Measurements from ENCODE around the gene LEFTY2.
"Not testable (repeated sequence)": the region's sequence is repeated elsewhere in the genome, so short reads cannot be mapped to it uniquely, and the experiment has no call there.

Gene LEFTY2

DNA sequence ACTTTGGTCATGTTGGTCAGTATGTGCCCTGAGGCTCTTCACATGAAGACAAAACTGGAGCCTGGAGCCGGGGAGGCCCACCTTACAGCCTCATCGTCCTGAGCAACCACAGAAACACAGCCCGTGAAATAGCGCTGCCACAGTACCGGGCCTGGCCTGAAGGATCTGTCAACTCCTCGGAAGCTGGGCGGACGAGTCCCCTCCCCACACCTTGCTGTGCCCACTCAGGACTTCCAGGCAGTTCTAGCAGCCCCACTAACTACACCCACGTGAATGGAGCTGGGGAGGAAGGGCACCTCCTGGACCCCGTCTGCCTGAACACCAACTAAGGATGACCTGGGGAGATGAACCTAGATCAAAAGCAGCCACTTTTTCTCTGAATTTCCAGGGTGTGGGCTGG lies 33.4 kb upstream of the LEFTY2 start:
- Histone ChIP-seq H4K20me1 (ENCODE audit: insufficient read depth, low read length) (no peaks in the 10 kb centered on the region), H3K79me2 (ENCODE audit: insufficient read depth, low read length) (no peaks in the 10 kb centered on the region), H3K4me1 (ENCODE audit: insufficient read depth, low read length, severe bottlenecking) (peaks cover 23% of the 10 kb centered on the region), H3F3A (ENCODE audit: insufficient read depth, low read length) (no peaks in the 10 kb centered on the region), H3K9me3 (ENCODE audit: low read length) (no peaks in the 10 kb centered on the region), H2AFZ (ENCODE audit: low read length) (no peak overlapping the region), H3K27ac (ENCODE audit: low read depth, low read length, poor library complexity, severe bottlenecking) (no peak overlapping the region), H3K9me2 (ENCODE audit: low read depth, low read length) (no peaks in the 10 kb centered on the region), H3K4me2 (ENCODE audit: low read length) (no peak overlapping the region), H3K27me3 (ENCODE audit: insufficient read depth, low read length) (no peaks in the 10 kb centered on the region), H3K36me3 (ENCODE audit: insufficient read depth, low read length) (peaks cover 13% of the 10 kb centered on the region), H3K9ac (ENCODE audit: low read length) (no peak overlapping the region), H3K4me3 (ENCODE audit: low read depth, low read length, poor library complexity, severe bottlenecking) (no peak overlapping the region)
- TF ChIP-seq EZH2 (IDR thresholded peaks at IDR 0.05; ENCODE audit: borderline replicate concordance, low read length) = no peak
- TF ChIP-seq, protein P1, sequence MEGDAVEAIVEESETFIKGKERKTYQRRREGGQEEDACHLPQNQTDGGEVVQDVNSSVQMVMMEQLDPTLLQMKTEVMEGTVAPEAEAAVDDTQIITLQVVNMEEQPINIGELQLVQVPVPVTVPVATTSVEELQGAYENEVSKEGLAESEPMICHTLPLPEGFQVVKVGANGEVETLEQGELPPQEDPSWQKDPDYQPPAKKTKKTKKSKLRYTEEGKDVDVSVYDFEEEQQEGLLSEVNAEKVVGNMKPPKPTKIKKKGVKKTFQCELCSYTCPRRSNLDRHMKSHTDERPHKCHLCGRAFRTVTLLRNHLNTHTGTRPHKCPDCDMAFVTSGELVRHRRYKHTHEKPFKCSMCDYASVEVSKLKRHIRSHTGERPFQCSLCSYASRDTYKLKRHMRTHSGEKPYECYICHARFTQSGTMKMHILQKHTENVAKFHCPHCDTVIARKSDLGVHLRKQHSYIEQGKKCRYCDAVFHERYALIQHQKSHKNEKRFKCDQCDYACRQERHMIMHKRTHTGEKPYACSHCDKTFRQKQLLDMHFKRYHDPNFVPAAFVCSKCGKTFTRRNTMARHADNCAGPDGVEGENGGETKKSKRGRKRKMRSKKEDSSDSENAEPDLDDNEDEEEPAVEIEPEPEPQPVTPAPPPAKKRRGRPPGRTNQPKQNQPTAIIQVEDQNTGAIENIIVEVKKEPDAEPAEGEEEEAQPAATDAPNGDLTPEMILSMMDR (IDR thresholded peaks at IDR 0.05; ENCODE audit: low read length) = no peak

DNA sequence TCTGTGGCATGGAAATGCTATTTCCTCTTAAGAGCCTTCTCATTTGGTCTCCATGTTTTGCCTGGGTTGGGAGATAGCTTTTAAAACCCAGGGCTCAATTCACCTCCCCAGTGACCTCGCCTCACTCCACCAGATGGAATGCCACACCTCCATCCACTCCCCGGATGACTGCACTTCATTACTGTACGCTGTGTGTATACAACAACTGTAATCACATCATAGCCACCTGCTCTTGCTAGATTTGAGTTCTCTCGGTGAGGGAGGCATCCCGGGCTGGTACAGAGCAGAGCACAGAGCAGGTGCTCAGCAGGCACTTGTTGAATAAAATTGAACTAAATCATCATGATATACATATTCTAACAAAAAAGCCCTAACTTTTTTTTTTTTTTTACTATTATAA lies 32.1 kb upstream of the LEFTY2 start:
- Histone ChIP-seq H3K9me2 (ENCODE audit: low read depth, low read length) (no peaks in the 10 kb centered on the region), H3K9ac (ENCODE audit: low read length) (no peak overlapping the region), H3K4me1 (ENCODE audit: insufficient read depth, low read length, severe bottlenecking) (peaks cover 17% of the 10 kb centered on the region), H3K36me3 (ENCODE audit: insufficient read depth, low read length) (peaks cover 10% of the 10 kb centered on the region), H4K20me1 (ENCODE audit: insufficient read depth, low read length) (no peaks in the 10 kb centered on the region), H3K27me3 (ENCODE audit: insufficient read depth, low read length) (no peaks in the 10 kb centered on the region), H3K4me2 (ENCODE audit: low read length) (no peak overlapping the region), H3K27ac (ENCODE audit: low read depth, low read length, poor library complexity, severe bottlenecking) (no peak overlapping the region), H3K79me2 (ENCODE audit: insufficient read depth, low read length) (no peaks in the 10 kb centered on the region), H3K4me3 (ENCODE audit: low read depth, low read length, poor library complexity, severe bottlenecking) (no peak overlapping the region), H3K9me3 (ENCODE audit: low read length) (no peaks in the 10 kb centered on the region), H2AFZ (ENCODE audit: low read length) (no peak overlapping the region), H3F3A (ENCODE audit: insufficient read depth, low read length) (no peaks in the 10 kb centered on the region)
- TF ChIP-seq EZH2 (IDR thresholded peaks at IDR 0.05; ENCODE audit: borderline replicate concordance, low read length) = no peak
- TF ChIP-seq, protein P1 (IDR thresholded peaks at IDR 0.05; ENCODE audit: low read length) = no peak

DNA sequence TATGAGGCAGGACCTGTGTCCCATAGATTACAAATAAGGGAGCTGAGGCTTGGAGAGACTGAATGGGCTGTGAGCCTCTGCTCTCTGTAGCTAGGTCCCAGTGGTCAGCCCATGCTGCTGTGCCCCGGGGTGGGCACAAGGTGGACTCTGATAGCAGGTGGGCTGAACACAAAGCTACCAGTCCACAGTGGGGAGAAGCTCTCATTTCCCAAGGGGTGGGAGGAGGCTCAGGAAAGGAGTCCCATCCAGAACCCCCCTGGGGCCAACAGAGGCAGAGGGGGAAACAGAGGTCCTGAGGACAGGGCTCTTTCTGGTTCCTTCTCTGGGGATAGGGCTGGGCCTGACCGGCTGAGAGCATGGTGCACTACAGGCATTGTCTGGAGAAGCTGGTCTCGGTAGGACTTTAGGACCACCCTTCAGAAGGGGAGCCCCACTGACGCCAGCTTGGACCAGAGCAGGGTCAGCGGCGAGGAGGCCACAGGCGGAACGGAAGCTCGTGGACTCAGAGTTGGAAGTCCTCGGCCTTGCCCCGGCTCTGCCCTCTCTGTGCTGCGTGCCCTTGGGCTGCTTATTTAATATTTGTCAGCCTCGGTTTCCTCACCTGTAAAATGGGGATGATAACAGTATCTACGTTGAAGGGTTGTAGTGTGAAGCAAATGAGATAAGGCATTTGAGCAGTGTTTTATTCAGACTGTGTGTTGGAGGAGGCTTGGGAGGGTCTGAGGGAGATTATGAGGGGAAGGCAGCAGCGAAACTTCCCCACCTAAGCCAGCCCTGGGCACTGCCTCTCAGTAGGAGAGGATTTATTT lies 31.5 kb upstream of the LEFTY2 start:
- Histone ChIP-seq H3K9me2 (ENCODE audit: low read depth, low read length) (no peaks in the 10 kb centered on the region), H3K4me1 (ENCODE audit: insufficient read depth, low read length, severe bottlenecking) (peaks cover 11% of the 10 kb centered on the region), H3K27ac (ENCODE audit: low read depth, low read length, poor library complexity, severe bottlenecking) (no peak overlapping the region), H3K4me3 (ENCODE audit: low read depth, low read length, poor library complexity, severe bottlenecking) (no peak overlapping the region), H3K79me2 (ENCODE audit: insufficient read depth, low read length) (no peaks in the 10 kb centered on the region), H3K36me3 (ENCODE audit: insufficient read depth, low read length) (peaks cover 9% of the 10 kb centered on the region), H2AFZ (ENCODE audit: low read length) (no peak overlapping the region), H3F3A (ENCODE audit: insufficient read depth, low read length) (no peaks in the 10 kb centered on the region), H3K9me3 (ENCODE audit: low read length) (no peaks in the 10 kb centered on the region), H3K9ac (ENCODE audit: low read length) (no peak overlapping the region), H3K27me3 (ENCODE audit: insufficient read depth, low read length) (no peaks in the 10 kb centered on the region), H3K4me2 (ENCODE audit: low read length) (no peak overlapping the region), H4K20me1 (ENCODE audit: insufficient read depth, low read length) (no peaks in the 10 kb centered on the region)
- TF ChIP-seq EZH2 (IDR thresholded peaks at IDR 0.05; ENCODE audit: borderline replicate concordance, low read length) = no peak

DNA sequence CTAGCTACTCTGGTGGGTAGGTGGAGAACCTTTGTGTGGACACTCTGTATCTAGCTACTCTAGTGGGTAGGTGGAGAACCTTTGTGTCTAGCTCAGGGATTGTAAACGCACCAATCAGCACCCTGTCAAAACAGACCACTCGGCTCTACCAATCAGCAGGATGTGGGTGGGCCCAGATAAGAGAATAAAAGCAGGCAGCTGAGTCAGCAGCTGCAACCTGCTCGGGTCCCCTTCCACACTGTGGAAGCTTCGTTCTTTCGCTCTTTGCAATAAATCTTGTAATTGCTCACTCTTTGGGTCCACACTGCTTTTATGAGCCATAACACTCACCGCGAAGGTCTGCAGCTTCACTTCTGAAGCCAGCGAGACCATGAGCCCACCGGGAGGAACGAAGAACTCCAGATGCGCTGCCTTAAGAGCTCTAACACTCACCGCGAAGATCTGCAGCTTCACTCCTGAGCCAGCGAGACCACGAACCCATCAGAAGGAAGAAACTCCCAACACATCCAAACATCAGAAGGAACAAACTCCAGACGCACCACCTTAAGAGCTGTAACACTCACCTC lies 29.7 kb upstream of the LEFTY2 start:
- H3K4me2 ChIP-seq (ENCODE audit: low read length); H3K9me3 ChIP-seq (ENCODE audit: low read length); H3K27me3 ChIP-seq (ENCODE audit: insufficient read depth, low read length); H3K9ac ChIP-seq (ENCODE audit: low read length); H4K20me1 ChIP-seq (ENCODE audit: insufficient read depth, low read length); H3K27ac ChIP-seq (ENCODE audit: low read depth, low read length, poor library complexity, severe bottlenecking); H3K79me2 ChIP-seq (ENCODE audit: insufficient read depth, low read length); H2AFZ ChIP-seq (ENCODE audit: low read length); H3K36me3 ChIP-seq (ENCODE audit: insufficient read depth, low read length); H3K4me3 ChIP-seq (ENCODE audit: low read depth, low read length, poor library complexity, severe bottlenecking); H3K9me2 ChIP-seq (ENCODE audit: low read depth, low read length); H3F3A ChIP-seq (ENCODE audit: insufficient read depth, low read length); H3K4me1 ChIP-seq (ENCODE audit: insufficient read depth, low read length, severe bottlenecking): not testable (repeated sequence)

DNA sequence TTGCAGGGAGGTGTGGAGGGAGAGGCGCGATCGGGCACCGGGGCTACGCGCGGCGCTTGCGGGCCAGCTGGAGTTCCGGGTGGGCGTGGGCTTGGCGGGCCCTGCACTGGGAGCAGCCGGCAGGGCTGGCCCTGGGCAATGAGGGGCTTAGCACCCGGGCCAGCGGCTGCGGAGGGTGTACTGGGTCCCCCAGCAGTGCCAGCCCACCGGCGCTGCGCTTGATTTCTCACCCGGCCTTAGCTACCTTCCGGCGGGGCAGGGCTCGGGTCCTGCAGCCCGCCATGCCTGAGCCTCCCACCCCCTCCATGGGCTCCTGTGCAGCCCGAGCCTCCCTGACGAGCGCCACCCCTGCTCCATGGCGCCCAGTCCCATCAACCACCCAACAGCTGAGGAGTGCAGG lies 28.7 kb upstream of the LEFTY2 start:
- not testable (repeated sequence) for H3K9me3 ChIP-seq (ENCODE audit: low read length); H2AFZ ChIP-seq (ENCODE audit: low read length); H3K36me3 ChIP-seq (ENCODE audit: insufficient read depth, low read length); H3K79me2 ChIP-seq (ENCODE audit: insufficient read depth, low read length); H3K9me2 ChIP-seq (ENCODE audit: low read depth, low read length); H3K4me1 ChIP-seq (ENCODE audit: insufficient read depth, low read length, severe bottlenecking); H3K4me3 ChIP-seq (ENCODE audit: low read depth, low read length, poor library complexity, severe bottlenecking); H3K27me3 ChIP-seq (ENCODE audit: insufficient read depth, low read length); H3F3A ChIP-seq (ENCODE audit: insufficient read depth, low read length); H4K20me1 ChIP-seq (ENCODE audit: insufficient read depth, low read length); H3K4me2 ChIP-seq (ENCODE audit: low read length); H3K9ac ChIP-seq (ENCODE audit: low read length); H3K27ac ChIP-seq (ENCODE audit: low read depth, low read length, poor library complexity, severe bottlenecking)

All from OCI-LY1 (cell line).